HL-60/S4 treated with retinoic acid at 250 ng/mL for 4 days and 3 days (cell line): ENCODE results near the gene POLR1C.
"Not testable (repeated sequence)": the region's sequence is repeated elsewhere in the genome, so short reads cannot be mapped to it uniquely, and the experiment has no call there.

Experiments
- in situ Hi-C: fragments of 300-500 bp; cut with MboI; formaldehyde crosslinking; loops from 2 replicates; pipeline ENCODE4 v1.7.0; 2022; ENCODE audit warnings: low sequenced_read_pairs

Gene POLR1C

DNA sequence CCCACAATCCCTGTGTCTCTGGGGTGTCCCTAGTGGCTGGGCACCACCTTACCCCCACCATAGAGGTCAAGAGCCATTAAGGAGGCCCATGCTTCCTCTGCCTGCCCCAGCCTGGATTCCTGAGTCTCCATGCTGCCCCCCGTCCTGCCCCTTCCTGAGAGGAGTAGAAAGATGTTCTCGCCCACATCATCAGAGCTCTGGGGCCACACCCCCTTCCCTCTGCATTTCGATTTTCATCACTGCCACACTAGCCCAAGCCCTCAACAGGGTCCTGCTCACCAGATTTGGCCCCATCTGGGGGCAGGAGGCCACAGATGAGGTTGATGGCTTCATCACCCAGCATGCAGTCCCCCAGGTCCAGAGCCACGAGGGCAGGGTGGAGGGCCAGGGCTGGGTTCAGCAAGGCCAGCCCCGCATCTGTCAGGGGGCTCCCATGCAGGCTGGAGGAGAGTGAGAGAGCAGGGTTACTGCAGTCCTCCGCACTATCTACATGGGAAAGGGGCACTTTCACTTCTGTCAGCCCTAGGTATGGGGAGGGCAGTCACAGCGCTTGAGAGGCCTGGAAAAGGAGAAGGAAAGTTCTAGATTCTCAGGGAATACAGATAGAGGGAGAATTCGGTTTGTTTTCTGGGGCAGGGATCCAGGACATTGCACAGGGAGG is 8.3 kb upstream of the POLR1C start:
- in situ Hi-C loops, result no loop called here

DNA sequence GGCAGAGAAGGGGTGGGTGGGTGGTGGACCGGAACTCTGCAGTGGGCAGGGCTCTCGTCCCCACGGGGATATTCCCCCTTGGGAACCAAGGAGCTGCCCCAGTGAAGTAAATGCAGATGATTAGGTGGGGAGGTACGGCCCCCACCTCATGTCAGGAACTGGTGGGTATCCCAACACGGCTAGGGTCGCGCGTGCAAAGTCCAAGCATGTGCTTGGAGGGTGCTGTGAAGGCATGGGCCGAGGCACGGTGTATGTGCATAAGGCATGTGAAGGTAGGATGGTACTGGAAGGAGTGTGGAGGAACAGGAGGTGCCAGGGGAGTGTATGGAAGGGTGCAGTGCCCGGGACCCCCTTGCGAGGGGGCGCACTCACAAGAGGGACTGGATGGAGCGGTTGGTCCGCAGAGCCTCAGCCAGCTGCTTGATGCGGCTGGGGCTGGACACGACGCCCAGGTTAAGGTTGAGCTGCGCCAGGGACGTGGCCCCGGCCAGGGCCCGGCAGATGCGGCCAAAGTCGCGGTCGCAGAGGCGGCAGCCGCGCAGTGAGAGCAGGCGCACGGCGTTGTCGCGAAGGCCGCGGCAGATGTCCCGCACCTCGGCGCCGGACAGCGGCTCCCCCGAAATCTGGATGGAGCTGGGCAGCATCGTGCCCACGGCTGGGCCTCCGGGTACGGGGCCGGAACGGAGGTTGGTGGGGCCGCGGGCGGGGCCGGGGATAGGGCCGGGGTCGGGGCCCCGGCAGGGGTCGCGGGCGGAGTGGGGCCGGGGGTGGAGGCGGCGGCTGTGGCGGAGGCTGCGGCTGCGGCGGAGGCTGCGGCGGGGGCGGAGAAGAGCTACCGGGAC is 7.5 kb upstream of the POLR1C start:
- in situ Hi-C loops, result no loop called here

DNA sequence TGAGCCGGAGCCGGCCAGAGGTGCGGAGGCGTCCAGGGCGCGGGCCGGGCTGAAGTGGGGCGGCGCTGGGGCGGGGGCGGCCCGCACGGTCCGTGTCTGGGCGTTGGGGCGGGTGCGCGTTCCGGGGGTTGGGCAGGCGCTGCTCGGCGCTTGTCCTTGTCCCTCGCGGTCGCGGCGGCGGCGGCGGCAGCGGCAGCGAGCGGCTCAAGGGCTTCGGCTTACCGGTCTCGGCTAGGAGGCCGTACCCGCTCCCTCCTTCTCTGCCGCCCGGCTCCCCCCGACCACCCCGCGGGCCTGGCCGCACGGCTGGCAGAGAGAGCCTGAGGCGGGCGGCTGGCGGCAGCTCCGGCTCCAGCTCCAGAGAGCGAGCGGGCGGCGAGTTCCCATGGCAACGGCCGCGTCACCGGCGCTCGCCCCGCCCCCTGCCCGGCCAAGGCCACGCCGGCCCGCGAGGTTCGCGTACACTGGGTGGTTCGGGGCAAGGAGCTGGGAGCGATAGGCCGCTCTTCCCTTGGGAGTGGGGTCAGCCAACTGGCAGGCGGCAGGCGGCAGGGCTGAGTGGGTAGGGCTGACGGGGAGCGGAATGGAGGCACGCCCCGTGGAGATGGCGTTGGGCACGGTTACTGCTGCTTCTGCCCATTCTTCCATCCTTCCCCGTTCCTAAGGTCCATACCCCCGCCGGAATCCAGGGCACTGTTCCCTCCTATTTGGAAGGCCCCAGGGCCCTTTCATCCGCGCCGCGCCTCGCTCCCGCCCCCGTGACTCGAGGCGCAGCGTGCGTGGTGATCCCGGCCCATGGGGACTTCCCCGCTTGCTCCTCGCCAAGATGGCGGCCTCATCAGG is 6.7 kb upstream of the POLR1C start, which contains the start of gene LRRC73:
Gene LRRC73, minus strand, starts transcription at position 363 of the 843 bp plus-strand sequence. CDS start 561 bp downstream, outside the sequence.
- in situ Hi-C loops, result no loop called here

DNA sequence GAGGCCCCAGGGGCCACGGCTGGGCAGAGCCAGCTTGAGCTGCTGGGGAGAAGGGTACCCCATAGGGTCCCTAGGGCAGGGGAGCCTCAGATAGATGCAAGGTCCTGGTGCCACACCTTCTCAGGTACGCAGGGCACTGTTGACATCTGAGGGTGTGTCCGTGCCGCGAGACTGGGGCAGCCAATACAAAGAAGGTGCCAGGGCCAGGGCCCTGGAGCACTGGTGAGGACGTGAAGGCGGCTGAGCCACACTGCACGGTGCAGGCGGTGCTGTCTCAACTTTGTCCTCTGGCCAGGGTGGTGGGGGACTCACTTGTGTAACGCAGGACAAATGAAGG is 6.1 kb upstream of the POLR1C start:
- in situ Hi-C loops, result no loop called here

DNA sequence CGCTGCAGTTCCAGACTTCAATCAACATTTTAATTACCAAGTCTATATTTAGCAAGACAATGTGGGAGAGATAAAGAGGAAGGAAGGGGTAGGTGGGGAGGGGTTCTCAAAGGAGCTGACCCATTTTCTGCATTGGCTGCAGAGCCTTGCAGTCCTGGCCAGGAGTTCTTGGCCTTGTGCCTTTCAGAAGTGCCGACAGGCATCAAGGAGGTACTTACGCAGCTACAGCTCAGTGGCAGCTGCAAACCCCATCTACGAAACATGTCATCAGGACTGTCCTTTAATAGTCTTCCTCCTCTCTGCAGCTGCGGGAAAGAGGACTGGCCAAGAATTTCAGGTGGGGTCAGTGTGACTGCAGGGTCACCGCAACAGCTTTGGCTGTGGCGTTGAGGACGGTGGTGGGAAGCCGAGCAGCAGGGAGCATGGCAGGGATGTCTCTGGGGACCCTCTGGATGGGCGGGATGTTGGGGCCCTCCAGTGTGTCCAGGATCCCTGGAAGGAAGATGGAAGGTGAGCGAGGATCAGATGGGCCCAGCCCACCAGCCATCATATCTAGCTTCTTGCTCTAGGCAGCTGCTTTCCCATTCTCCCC is 5.0 kb upstream of the POLR1C start:
- in situ Hi-C loops, result no loop called here

DNA sequence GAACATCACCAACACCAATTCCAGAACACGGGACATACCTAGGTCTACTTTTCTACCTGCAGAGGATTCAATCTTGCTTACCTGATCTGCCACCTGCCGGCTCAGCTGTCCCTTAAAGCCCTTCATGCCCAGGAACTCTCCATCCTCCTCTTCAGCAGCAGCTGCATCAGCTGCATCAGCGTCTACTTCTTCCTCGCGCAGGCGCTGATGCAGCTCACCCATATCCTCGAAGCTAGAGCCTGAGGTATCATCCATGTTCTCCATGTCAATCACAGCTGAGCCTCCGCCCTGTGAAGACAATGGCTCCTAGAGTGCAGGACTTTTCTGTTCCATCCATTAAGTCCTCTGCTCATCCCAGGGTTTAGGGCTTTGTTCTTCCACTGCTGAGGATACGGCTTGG is 1.1 kb upstream of the POLR1C start:
- in situ Hi-C loops, result no loop called here

DNA sequence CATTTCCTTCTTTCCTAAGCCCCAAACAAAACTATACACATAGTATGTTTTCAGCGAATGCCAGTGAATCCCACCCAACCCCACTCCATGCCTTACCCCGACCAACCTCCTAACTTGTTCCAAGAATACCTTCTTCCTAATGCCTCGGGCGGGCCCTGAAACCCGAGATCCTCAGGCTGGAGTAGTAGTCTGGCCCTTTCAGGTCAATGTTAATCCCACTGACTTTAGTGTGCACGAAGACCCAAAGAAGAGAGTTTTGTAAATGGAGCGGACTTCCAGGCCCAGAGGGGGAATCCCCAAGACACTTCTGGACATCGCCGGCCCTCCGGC is 557 bp upstream of the POLR1C start:
- in situ Hi-C loops, result no loop called here

DNA sequence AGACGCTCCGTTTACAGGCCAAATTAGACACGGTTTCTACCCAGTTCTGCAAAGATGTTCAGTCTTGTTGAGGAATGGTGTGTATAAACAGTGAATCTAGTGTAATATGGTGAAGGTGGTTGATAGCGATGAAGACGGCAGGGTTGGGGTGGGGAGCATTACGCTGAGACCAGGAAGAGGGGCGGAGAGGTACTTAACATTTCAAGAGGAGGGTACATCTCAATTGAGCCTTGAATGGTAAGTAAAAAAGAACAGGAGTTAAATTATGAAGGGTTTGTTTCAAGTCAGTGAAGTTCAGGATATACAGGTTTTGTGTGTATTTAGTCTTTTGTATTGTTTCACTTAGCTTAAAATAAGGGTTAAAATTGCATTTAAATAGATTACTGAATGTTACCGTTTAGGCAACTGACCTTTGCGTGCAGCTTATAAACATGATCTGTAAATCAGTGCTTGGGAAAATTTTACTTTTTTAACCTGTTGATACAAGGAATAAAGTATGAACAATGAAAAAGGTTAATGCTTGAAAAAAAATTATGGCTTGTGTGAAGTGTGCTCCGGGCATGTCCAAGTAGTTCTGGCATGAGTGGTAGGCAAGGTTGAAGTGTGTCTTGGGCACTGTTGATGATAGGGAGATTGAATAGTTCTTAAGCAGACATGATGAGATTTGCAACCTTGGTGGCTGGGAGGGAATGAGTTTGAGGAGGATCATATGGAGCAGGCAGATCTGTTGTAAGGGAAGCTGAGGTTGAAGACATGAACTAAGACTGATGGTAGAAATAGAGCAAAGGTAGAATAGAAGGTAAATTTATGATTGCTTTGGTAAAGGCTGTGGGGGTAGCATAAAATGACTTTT is 842 bp downstream of the POLR1C start:
- in situ Hi-C loops, result no loop called here

DNA sequence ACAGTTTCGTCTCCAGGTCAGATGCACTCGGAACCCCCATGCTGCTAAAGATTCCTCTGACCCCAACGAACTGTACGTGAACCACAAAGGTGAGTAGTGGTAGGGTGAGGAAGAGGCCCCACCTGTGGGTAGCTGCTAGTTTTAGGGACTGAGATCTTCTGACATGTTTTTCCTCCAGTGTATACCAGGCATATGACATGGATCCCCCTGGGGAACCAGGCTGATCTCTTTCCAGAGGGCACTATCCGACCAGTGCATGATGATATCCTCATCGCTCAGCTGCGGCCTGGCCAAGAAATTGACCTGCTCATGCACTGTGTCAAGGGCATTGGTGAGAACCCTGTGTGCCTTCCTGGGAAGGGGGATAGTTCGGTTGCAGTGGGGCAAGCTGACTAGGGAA is 3.2 kb downstream of the POLR1C start:
- in situ Hi-C loops, result no loop called here

DNA sequence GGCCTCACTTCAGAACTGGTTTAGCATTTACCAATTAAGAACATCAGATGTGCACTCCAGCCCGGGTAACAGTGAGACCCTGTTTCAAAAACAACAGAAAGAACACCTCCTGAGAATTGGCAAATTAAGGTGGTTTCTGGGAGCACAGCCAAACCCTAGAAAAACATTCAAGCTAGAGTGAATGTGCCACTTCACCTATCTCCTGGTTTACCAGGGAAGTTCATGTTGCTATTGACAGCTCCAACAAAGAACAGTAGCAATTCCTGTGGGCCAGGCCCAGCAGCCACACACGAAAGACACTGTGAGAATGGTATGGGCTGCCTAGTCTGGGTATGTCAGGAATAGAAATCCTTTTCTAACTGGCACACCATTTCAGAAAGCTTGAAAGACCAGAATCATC is 4.9 kb downstream of the POLR1C start:
- in situ Hi-C loops, result no loop called here

DNA sequence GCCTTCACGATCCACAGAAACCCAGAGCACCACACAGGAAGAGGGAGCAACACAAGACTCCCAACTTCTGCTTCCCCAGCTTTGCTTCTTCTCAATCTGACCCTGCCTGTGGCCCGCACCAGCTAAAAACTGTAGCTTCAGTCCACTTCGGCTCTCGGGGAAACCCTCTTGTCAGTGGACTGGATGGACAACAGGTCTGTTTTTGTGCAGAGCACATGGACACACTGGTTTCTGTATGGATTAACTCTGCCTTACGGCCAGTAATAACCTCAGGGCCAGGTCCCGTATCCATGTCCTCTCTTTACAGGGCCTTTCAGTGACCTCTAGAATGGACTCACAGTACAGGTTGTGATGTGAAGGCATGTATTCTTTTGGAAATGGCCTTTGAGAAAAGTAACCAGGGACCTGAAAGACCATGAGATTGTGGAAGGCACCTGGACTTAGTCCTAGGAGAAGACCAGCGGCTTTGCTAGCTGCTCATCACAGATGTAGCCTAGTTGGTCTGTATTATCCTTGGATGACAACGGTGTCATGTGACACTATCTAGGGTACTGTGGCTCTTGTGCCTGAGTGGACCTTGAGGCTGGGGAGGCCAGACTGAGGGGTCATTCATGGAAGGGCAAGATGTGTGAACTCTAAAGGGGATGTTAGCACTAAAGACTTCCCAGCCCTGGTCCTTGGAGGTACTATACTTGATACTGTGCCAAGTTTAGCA is 5.8 kb downstream of the POLR1C start:
- in situ Hi-C loops, result no loop called here

DNA sequence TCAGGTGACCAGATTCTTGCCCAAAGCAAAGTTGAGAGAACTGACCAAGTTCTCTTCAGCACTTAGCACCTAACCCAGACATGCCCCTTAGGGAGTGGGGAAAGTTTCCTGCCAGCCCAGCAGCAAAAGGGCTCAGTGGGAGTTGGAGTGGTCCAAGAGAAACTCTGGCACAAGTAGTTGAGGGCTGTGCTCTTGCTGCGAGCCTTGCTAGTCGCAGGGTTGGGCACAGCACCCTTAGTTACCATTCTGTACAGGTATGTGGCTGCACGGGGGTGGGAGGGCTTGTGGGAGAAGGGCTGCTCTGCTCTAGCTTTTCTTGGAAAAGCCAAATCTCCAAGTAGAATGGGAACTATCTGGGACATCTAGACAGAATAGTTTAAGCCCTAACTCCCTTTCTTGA is 6.4 kb downstream of the POLR1C start:
- in situ Hi-C loops, result no loop called here

DNA sequence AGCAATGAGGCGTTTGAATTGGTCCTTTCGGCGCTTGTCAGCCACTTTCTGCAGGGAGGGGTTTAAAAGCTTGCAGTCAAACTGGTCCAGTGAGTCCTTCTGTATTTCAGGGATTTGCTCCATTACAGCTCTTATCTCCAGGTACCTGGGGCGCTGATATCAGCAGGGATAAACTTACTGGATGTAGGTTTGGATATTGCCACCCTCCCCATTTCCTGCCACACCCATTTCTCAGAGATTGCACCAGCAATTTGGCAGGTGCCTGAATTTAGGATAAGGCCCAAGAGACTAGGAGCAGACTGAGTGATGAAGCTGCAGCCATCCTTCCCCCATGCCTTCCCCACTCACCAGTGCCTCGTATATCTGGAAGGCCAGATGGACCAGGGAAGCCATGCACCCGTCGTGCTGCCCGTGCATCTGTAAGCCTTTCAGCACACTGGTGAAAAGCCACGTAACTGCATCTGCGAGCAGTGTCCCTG is 7.6 kb downstream of the POLR1C start:
- in situ Hi-C loops, result no loop called here

DNA sequence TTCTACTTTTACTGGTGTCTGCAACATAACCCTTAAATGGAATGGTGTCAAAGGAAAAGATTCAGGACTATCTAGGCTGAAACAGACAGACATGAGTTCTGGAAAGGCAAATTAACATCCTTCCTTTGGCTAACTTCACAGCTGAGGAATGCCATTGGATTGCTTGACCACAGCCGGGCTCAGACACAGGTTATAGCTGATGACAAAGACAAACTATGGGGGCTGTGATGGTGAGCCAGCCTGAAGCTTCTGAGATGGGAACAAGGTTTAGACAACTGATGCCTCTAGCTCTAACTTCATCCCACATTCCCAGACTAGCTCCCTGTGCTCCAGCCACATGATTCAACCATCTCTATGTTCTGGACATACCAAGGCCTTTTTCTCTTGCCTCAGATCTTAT is 15.3 kb downstream of the POLR1C start:
- in situ Hi-C loops, result no loop called here

DNA sequence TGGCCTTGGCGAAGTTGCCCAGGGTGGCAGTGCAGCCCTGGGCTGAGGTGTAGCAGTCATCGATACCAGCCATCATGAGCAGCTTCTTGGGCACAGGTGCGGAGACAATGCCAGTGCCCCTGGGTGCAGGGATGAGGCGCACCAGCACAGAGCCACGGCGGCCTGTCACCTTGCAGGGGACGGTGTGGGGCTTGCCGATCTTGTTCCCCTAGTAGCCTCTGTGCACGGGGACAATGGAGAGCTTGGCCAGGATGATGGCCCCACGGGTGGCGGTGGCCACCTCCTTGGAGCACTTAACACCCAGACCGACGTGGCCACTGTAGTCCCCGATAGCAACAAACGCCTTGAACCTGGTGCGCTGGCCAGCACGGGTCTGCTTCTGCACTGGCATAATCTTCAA is 22.1 kb downstream of the POLR1C start:
- in situ Hi-C loops, result not testable (repeated sequence)

DNA sequence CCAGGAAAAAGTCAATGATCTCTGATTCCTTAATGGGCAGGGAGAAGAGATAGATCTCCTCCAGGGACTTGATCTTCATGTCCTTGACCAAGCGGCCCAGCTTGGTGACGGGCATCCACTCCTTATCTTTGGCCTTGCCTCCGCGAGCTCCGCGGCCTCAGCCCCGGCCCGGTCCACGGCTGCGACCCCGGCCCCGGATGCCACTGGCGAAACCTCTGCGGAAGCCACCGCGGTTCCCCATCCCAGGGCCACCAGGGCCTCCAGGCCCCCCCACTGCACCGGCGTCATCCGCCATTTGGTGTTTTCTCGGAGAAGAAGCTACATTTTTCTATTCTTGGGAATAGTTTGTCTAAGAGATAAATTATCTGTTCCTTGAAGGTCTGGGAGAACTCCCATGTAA is 22.5 kb downstream of the POLR1C start:
- in situ Hi-C loops, result not testable (repeated sequence)

DNA sequence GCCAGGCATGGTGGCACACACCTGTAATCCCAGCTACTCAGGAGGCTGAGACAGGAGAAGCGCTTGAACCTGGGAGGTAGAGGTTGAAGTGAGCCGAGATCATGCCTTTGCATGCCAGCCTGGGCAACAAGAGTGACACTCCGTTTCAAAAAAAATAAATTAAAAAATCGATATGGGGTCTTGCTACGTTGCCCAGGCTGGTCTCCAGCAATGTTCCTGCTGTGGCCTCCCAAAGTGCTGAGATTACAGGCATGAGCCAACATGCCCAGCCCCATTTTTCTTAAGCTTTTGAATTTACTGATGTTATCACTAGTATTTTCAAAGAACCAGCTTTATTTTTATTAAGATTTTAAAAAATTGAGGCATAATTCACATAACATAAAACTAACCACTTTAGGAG is 23.6 kb downstream of the POLR1C start:
- in situ Hi-C loops, result no loop called here

DNA sequence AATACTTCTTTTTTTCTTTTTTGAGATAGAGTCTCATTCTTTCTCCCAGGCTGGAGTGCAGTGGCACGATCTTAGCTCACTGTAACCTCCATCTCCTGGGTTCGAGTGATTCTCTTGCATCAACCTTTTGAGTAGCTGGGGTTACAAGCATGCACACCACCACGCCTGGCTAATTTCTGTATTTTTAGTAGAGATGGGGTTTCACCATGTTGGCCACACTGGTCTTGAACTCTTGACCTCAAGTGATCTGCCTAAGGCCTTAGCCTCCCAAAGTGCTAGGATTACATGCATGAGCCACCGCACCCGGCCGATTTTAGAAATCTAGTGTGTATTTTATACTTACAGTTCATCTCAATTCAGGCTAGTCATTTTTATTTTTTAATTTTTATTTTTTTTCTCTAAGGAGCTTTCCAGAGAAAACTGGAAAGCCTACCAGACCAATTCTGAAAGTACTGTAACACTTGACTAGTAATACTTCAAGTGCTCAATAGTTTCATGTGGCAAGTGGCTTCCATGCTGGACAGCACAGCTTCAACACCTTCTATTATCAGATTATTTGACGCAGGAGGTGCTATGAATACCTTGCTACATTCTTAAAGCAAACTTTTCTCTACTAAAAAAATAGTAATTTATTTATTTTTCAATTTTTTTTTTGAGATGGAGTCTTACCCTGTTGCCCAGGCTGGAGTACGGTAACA is 25.0 kb downstream of the POLR1C start:
- in situ Hi-C loops, result no loop called here

DNA sequence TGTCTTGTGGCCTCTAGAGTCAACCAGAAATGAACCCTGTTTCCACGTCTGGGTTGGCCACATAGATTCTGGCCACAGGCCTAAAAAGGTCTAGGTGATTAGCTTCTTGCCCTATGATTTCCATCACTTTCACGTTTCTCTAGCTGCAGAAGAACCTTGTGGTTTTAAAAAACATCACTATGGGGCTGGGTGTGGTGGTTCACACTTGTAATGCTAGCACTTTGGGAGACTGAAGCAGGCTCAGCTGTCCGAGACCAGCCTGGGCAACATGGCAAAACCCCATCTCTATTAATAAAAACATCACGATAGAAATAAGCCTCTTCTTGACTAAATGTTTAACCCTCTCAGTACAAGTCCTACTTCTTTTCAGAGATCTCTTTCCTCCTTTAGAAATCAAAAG is 27.6 kb downstream of the POLR1C start:
- in situ Hi-C loops, result no loop called here
